HG03460 (cell line): ENCODE results near the gene SLX4IP.

Experiments used
- ATAC-seq: cut with Tn5 transposase; IDR thresholded peaks from one replicate; pipeline ENCODE4 v1.9.1; 2021; ENCODE audit not compliant: unreplicated experiment

Gene SLX4IP

DNA sequence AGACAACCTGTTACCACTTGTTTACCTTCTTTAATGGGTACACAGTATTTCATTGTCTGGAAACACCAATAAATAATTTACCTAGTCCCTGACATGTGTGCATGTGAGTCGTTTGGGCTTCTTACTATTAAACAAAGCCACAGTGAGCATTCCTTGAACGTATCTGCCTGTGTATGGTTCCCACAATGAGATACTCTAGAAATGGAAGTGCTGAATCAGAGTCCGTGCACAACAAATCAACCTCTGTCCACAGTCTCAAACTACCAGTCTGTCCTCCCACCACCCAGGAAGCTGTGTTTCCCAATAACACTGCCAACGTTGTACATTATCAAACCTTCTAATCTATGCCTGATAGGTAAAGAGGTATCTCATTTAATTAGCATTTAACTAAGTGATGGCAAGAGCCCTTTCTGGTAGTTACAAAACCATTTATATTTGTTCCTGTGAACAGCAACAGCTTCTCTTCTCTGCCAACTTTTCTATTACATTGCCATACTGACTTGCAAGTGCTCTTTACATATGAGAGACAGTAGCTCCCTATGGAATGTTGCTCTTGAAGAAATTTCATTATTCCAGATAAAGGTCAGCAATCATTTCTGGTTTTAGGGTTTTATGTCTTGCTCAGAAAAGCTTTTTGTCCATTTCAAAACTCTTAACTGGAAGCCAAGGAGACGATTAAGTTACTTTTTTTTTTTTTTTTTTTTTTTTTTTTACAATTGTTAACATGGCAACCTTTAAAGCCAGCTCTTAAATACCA, 223.9 kb downstream of the SLX4IP start:
- ATAC-seq, result no peak

DNA sequence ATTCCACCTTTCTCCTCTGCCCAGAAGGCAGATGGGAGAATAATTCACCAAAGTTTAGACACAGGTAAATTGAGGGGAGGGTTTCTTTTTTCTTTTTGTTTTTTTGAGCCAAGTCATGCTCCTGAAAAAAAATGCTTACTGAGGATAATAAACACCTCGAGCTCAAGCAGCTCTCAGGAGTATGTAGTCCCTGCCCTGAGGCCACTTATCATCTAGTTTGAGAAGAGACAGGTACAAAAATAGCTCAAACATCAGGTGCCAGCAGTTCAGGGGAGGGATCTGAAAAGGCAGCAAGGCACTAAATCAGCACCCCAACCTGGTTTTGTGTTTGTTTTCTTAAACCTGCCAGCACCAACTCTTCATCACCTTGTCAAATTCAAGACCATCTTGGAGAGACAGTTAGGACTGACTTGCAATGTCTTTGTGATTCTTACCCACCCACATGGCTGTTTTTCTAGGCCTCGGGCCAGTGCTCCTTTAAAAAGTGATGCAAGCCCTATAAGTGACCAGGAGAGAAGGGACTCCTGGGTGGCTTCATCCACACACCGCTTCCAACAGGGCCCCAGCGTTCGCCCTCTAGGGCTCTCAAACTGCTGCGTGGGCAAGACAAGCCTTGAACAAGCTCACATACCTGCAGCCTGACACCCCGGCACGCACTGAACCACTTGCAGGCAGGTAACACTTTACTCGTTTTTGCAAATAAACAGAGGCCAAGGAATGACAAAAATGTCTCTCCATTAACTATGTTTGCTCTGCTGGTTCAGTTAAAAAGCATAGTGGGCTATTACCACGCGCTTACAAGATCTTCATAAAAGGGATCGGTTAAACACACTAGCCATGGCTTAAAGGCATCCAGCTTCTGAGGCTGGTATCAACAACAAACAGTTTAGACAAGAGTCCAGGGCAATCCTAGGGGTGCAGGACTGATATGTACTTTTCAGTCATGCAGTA, 224.8 kb downstream of the SLX4IP start:
- no peak for ATAC-seq

DNA sequence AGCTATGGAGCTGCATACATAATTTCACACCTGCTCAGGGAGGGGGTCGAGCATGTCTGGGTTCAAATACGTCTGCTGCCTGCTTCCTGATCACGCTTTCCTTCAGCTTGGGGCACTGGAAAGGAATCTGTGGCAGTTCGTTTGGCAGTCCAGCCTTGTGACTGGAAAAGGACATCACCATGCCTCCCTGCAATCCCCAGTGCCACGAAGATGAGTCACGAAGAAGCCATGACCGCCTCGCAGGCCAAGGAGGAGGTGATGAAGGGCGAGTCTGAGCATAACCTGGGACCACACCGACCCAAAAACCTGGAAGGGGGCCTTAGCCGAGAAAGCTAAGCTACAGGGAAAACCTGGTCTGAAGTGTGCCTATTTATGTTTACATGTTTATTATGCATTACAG, 225.6 kb downstream of the SLX4IP start:
- no peak for ATAC-seq

DNA sequence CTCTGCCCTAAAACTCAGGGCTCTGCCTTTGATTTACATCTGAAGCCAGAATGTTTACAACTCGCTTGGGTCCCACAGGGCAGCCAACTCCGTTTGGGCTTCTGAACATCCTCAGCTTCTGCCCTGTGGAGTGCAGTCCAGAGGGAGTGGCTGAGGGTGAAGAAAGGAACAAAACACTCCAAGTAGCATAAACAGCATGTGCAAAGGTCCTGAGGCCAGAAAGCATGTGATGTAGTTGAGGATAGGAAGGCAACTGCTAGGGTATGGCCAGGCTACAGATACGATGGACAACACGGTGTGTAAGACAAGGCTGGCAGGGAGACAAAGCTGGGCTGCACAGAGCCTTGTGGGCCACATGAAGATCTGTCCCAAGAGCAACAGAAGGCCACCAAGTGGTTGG, 226.2 kb downstream of the SLX4IP start:
- no peak for ATAC-seq

DNA sequence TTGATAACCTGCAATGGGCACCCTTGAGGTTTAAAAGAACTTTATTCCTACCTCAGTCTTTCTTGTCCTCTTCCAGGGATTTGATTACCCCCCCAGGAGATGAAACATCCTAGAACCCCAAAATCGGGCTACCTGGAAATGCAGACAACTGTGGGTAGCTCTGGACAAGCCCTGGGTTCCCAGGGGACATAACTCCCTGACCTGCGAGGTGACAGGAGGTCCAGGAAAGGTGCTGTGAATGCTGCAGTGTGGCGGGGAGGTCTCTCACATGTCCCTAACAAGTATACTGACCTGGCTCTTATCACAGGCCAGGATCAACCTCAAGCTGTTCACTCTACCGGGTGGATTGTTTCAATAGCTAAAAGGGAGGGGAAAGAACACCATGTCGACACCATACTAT, 227.0 kb downstream of the SLX4IP start:
- ATAC-seq, result no peak

DNA sequence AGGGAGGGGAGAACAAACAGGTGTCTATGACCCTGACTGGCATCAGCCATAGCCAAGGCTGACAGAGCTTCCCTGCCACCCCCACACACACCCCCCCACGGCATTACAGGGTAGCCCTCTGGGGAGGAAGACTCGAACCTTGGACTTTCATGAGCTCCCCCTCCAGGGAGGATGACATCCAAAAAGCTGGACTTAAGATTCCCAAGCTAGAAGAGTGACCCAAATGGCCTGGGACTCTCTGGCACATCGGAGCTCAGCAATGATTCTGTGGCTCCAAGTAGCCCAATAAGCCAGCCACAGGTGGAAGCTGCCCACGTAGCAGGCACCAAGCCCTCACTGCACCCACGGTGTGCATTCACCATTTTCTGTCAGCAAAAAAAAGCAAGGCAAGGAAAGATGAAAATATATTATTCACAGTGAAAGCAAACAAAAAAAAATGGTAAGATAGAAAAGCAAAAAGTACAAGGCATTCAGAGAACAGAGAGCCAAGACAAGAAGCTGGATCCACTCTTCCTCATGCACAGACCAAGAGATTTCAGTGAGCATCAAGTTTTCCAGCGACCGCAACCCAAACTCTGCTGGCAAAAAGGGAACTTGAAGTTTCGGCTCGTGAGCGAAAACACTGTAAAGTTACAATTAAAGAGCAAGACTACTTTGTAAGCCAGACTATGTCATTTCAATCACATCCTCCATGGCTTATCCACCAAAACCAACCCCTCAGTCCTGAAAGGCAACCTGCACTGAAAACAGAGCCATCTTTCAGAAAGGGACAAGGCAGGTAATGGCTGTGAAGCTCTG, 227.8 kb downstream of the SLX4IP start:
- no peak for ATAC-seq

DNA sequence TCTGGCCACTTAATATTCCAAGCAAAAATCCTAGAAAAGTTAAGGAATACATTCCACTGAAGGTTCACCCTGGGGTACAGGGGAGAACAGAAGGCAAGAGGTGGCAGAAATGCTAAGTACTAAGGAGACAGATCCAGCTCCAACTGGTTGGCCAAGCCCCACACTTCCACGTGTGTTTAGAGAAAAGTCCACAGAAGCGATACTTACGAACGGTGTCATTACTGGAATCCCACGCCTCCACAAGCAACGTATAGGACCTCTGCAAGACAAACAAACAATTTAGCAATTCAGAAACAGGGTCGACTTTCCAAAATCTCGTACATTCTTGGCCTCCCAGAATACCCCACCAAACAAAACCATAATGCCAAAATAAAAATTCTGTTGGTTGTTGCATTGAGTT, 228.7 kb downstream of the SLX4IP start:
- no peak for ATAC-seq

DNA sequence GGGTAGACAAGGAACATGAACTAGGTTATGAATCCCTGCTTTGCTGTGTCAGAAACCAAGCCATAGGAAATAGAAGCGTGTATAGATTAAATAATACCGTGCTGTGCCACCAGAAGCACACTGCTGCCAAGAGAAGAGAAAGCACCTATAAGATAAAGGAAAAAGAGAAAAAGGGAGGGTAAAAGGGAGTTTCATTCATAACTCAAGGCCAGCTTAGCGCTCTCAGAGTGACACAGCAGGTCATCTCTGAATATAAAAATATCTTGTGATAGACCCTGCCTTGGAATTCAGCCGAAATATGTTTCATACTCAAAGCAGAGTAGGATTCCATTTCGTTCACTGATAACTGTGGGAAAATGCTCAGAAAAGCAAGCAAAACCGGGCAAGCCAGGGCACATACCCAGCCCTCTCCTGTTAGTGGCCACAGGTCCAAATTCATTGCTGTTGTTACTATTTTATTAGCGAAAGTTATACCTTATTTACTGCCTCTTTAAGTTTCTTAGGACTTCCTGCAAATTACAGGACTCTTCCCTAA, 230.0 kb downstream of the SLX4IP start:
- no peak for ATAC-seq

DNA sequence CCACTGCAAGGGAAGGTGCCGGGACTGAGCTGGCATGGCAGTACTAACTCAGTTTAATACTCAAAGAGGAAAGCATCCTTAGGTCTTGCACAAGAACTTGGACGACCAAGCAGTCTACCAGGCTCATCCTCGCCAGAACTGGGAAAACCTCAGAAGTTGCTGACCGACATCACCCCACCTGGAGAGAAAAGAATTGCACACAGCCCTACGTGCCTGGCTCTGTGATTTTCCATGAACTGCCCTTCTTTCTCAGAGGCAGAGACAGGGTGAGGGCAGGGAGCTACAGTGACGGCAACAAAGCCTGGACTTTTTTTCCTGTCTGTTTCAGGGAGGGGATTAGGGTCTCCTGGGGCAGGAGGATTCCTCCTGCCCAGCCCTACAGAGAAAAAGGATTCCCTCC, 230.7 kb downstream of the SLX4IP start:
- ATAC-seq, result no peak

DNA sequence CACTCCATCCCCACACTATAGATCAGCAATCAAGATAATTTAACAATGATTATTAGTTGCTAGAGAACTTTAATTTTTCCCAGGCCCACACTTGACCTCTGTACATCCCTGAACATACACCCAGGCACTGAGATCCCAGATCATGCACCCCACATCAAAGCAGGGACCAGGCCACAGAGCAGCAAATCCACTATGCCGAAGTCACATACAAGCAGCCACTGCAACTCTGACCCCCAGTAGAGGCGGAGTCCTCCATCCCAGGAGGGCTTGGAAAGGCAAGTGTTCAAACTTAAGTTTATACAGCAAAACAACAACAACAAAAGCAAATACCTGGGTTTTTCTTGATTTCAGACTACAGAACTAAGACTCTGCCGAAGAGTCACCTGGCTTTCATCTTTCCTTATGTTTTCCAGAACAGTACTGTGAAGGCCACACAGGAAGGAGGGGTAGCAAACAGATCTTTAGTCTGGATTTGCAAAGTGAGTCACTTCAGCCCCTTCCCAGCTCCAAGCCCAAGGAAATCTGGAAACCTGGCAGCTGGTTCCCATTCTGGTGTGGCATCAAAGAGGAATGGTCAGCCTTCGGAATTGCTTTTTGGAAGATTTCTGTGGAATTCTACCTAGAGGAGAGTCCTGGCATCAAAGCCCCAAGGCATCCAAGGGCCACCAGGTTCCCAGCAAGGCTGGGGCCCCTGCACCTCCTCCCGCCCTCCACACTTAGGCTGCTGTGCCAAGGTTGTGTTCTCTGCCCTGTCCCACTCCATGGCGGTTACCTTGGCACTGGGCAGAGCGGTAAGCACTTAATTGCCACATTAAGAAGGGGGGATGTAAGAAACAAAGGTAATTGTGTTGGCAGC, 231.3 kb downstream of the SLX4IP start:
- ATAC-seq, result no peak

DNA sequence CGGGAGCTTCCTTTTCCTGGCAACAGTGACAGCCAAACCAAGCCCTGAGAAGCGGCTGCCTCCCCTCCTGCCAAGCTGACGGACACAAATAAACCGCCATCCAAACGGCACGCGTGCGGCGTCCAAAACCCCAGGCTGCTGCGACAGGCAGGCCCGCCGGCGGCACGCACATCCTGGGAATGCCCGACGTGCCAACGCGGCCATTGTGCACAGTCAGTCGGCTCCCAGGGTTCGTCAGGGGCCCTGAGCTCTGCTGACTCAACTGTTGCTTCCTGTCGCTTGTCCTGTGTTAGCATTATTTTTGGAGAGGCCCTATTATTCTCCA, 231.9 kb downstream of the SLX4IP start:
- no peak for ATAC-seq

DNA sequence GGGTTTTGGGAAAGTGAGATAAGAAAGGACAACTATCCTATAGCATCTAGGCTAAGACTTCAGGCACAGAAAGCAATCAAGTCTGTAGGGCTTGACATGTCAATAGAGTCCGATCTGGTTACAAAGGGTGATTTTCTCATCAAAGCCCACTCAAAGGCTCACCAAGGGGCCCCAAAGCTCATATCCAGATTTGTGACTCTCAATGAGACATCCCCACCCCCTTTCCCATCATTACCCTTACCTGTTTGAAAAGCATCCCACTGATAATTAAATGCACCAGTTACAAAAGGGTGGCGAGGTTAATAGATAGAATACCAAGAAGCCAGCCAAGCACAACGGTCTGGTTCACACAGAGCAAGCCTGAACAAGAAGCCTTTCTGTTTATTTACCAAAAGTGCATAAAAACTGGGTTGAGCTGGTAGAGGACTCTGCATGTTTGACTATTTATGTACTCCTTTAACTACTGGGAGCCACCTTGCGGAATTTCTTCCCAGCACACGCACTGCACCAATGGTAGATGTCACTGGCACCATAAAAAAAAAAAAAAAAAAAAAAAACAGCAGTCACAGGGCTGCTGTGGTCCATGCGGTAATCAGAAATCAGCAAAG, 232.6 kb downstream of the SLX4IP start:
- ATAC-seq, result no peak

DNA sequence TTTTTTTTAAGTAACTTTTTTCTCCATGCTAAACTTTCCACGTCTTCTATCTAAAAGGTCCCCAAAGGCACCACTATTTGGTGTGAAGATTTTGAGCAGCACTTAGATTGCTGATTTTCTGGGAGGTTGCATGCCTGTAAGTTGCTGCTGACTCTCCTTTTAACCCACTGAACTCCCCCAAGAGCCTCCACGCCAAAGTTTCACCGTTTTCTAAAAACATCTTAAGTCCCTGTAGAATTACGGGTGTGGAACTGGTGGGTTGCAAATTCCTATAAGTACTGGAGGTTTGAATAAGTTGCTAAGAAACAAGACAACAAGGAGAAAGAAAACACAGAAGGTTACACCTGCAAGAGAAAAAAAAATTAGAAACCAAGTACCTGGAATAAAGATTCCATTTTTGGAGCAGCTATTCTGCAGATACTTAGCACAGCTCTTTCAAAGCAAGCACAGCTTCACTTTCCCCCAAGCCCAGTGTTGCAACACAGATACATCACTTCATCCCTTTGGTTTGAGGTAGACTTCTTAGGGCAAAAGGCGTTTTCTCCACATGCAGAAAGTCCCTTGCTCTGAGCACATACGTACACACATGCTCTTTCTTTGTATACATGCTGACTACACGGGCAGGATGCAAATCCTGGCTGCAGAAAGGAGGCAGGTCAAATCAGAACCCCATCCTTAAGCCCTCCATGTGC, 233.7 kb downstream of the SLX4IP start:
- ATAC-seq, result no peak

DNA sequence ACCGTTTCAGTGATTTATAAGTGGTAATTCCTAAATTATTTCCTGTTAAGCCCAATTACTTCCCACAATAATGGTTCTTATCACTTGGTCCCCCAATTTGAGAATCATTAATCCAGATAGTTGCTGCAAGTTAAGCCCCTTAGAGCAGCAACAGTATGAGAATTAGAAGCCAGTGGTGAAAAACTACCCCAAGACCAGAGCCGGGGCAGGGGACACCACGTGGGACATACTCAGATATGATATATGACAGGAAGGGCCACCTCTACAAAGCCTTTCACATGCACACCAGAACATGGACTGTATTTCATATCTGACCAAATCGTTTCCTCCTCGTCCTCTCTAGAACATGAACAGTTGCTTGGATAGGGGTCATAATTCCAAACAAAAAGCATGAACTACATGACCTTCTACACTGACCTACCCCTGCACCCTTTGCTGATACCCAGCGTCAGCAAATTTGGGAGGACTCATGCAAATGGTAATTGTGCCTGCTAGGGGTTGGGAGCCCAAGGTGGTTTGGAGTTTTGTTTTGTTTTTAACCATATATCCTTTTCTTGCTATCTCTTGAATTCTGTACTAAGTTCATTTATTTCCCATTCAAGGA, 234.8 kb downstream of the SLX4IP start:
- ATAC-seq, result no peak

DNA sequence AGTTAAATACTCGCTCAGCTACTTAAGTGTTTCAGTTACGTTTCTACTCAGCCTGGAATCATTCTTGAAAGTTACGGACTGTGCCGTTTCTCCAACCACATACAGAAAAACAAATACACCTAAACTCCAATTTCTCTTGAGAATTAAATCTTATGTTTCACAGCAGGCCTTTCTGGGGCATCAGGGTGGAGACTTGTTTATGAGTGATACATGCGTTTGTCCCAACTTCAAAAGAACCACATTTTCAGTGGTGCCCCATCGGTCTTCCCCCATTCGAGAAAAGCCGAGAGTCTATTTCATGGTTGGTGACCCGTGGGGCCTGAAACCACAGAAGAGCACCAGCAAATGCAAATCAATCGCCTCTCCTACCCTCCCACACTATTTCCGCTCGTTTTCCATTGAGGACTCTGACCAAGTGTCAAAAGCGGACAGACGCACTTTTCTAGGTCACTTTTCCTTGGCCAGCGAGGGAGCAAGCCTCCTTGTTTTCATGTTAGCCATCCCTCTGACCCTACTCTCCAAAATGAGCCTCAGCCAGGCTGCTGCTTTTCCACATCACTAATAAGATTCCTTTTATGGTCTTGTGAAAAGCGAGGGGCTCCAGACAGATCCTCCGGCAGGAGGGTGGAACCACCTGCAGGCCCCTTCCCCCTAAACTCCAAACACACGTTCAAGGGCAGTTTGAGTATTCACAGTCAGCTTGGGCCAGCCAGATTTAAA, 235.6 kb downstream of the SLX4IP start:
- ATAC-seq, result peak; percentile 26

DNA sequence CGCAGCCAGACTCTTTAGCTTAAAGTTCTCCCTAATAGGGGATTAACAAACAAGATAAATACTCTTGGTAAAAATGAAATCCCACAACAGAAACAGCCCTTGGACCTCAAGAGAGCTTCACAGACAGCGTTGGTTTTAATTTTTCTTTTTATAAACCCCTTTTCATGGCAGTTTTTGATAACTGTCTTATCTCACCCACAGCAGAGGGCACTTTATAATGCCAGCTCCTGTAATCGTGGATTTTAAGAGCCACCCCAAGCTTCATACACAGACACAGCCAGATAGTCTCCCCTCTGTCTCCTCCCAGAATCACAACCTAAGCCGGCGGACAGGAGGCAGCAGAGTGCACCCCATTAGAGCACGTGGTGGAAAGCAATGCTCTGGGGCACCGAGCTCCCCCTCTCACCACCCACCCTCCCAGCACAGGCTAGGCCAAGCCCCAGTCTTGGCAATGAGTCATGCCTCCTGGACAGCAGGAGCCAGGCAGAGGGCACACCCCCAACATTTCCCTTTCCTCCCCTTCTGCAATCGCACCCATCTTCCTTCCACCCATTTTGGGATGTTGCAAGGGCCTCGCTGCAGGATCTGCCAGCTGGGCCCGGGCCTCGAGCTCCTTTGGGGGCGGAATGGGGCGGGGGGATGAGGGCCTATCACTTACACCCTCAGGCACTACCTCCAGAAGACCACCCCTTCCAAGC, 236.3 kb downstream of the SLX4IP start:
- peak; percentile 31 for ATAC-seq

DNA sequence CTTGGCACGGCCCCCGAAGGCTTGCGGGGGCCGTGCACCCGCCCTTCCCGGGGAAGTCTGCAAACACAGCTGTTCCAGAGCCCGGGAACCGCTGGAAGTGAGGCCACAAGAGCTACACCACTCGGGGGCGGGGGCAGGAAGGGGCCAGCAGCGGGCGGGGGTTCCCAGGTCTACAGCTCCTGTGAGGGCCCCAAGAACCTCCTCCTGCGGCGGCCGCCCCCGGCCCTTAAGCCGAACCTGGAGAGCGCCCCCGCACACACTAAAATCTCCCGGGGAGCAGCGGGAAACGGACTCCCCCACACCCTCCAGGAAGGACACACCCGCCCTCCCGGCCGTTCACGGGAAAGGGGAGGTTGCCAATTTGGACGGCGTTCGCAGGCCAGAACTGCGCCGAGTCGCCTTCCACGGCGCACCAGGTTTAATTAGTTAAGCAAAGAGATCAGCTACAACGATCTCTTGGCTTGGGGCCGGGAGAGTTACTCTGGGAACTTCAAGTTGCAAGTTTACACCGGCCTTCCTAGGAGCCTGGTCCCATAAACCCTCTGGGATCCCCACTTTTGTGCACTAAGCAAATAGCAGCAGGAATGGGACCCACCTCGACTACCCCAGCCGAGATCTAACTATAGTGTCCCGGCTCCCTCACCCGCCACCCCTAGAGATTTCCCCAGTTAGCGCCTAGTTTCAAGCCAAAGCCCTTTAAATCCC, 237.0 kb downstream of the SLX4IP start:
- ATAC-seq, result no peak
